HepG2 (cell line): ENCODE measurements around the gene CTDSP1. TPM values are rescaled to one million over a fixed set of nuclear protein-coding genes. Genes with fewer than 3 reads are reported as not detected.
A peak's percentile ranks its signal among the peaks of the same experiment; 100 is the strongest.

ENCODE experiments used
- ETV5 ChIP-seq: IDR thresholded peaks from 2 replicates; pipeline ENCODE4 v1.6.1; 2018; ENCODE audit warnings: missing biosample characterization, missing genetic modification reagents, inconsistent platforms, borderline replicate concordance
- GFI1 ChIP-seq: sonication (generic); formaldehyde crosslinking; IDR thresholded peaks from 2 replicates; pipeline ENCODE4 v1.5.0; 2020; ENCODE audit warnings: missing genetic modification reagents, mild to moderate bottlenecking, borderline replicate concordance
- GZF1 ChIP-seq: sonication (generic); formaldehyde crosslinking; IDR thresholded peaks from 2 replicates; pipeline ENCODE4 v1.5.1; 2020; ENCODE audit warnings: mild to moderate bottlenecking, missing genetic modification reagents
- HIVEP1 ChIP-seq: sonication (generic); formaldehyde crosslinking; IDR thresholded peaks from 2 replicates; pipeline ENCODE4 v1.4.0; 2020; ENCODE audit warnings: mild to moderate bottlenecking, missing genetic modification reagents
- HMGA1 ChIP-seq: sonication (generic); formaldehyde crosslinking; conservative IDR thresholded peaks from 2 replicates; pipeline ENCODE4 v1.4.0; 2020; ENCODE audit warnings: missing genetic modification reagents
- MTF2 ChIP-seq: sonication (generic); formaldehyde crosslinking; IDR thresholded peaks from 2 replicates; pipeline ENCODE4 v1.5.0; 2020; ENCODE audit warnings: missing genetic modification reagents, borderline replicate concordance
- NFYB ChIP-seq: sonication (generic); formaldehyde crosslinking; IDR thresholded peaks from 2 replicates; pipeline ENCODE4 v1.4.0; 2020; ENCODE audit warnings: missing genetic modification reagents
- NRL ChIP-seq: sonication (generic); formaldehyde crosslinking; IDR thresholded peaks from 2 replicates; pipeline ENCODE4 v1.5.0; 2020; ENCODE audit warnings: missing genetic modification reagents, mild to moderate bottlenecking, moderate library complexity, borderline replicate concordance
- POLR2AphosphoS2 ChIP-seq: IDR thresholded peaks from 2 replicates; pipeline ENCODE4 v1.6.1; 2011; ENCODE audit warnings: low read depth, low read length, improper control_type of control experiment
- RBAK ChIP-seq: sonication (generic); formaldehyde crosslinking; IDR thresholded peaks from 2 replicates; pipeline ENCODE4 v1.5.1; 2020; ENCODE audit warnings: mild to moderate bottlenecking, missing genetic modification reagents
- SALL1 ChIP-seq: sonication (generic); formaldehyde crosslinking; IDR thresholded peaks from 2 replicates; pipeline ENCODE4 v1.8.0; 2022; ENCODE audit warnings: mild to moderate bottlenecking, missing genetic modification reagents
- STAT5B ChIP-seq: sonication (generic); formaldehyde crosslinking; IDR thresholded peaks from 2 replicates; pipeline ENCODE4 v1.4.0; 2020; ENCODE audit warnings: missing genetic modification reagents
- TARDBP ChIP-seq: sonication (generic); formaldehyde crosslinking; IDR thresholded peaks from 2 replicates; pipeline ENCODE4 v1.8.0; 2022; ENCODE audit warnings: mild to moderate bottlenecking, missing genetic modification reagents
- TBP ChIP-seq: sonication (generic); formaldehyde crosslinking; IDR thresholded peaks from 2 replicates; pipeline ENCODE4 v1.5.0; 2020; ENCODE audit warnings: missing genetic modification reagents
- TOPORS ChIP-seq: sonication (generic); formaldehyde crosslinking; IDR thresholded peaks from 2 replicates; pipeline ENCODE4 v1.8.0; 2023; ENCODE audit warnings: mild to moderate bottlenecking, missing genetic modification reagents
- WIZ ChIP-seq: sonication (generic); formaldehyde crosslinking; IDR thresholded peaks from 2 replicates; pipeline ENCODE4 v1.5.1; 2020; ENCODE audit warnings: mild to moderate bottlenecking, missing genetic modification reagents
- XBP1 ChIP-seq: sonication (generic); formaldehyde crosslinking; IDR thresholded peaks from 2 replicates; pipeline ENCODE4 v1.5.0; 2020; ENCODE audit warnings: missing genetic modification reagents
- ZMAT3 ChIP-seq: sonication (generic); formaldehyde crosslinking; conservative IDR thresholded peaks from 2 replicates; pipeline ENCODE4 v1.7.0; 2021; ENCODE audit warnings: missing genetic modification reagents
- ZNF124 ChIP-seq: sonication (generic); formaldehyde crosslinking; IDR thresholded peaks from 2 replicates; pipeline ENCODE4 v1.4.0; 2020; ENCODE audit warnings: missing genetic modification reagents
- ZNF138 ChIP-seq: sonication (generic); formaldehyde crosslinking; IDR thresholded peaks from 2 replicates; pipeline ENCODE4 v1.5.0; 2020; ENCODE audit warnings: mild to moderate bottlenecking, low read depth, missing genetic modification reagents
- ZNF17 ChIP-seq: sonication (generic); formaldehyde crosslinking; IDR thresholded peaks from 2 replicates; pipeline ENCODE4 v1.5.0; 2020; ENCODE audit warnings: mild to moderate bottlenecking, missing genetic modification reagents
- ZNF3 ChIP-seq: IDR thresholded peaks from 2 replicates; pipeline ENCODE4 v1.7.0; 2017; ENCODE audit warnings: inconsistent platforms
- ZNF441 ChIP-seq: sonication (generic); formaldehyde crosslinking; IDR thresholded peaks from 2 replicates; pipeline ENCODE4 v1.7.0; 2021; ENCODE audit warnings: missing genetic modification reagents, borderline replicate concordance
- ZNF749 ChIP-seq: sonication (generic); formaldehyde crosslinking; IDR thresholded peaks from 2 replicates; pipeline ENCODE4 v1.8.0; 2022; ENCODE audit warnings: mild to moderate bottlenecking, missing genetic modification reagents, moderate library complexity, borderline replicate concordance
- ZNF816 ChIP-seq: sonication (generic); formaldehyde crosslinking; IDR thresholded peaks from 2 replicates; pipeline ENCODE4 v1.8.0; 2022; ENCODE audit warnings: missing genetic modification reagents, mild to moderate bottlenecking, borderline replicate concordance
- polyA plus RNA-seq, 8 experiments: library from polyadenylated mRNA; depleted of rRNA in 3 of 8; stranded (reverse) in 7 of 8; unstranded in 1 of 8; fragments of >200 nt; fragmentation: Illumina TruSeq in 4 of 8; extraction: Trizol in 4 of 8; gene quantifications; 2 replicates each; pipeline versions ENCODE4 v1.2.1 to v1.2.3, GENCODE V29; 2011 to 2016; ENCODE audit warnings: low read depth in 4 of 8, missing spikeins in 1 of 8, mixed read lengths in 1 of 8; ENCODE audit not compliant: insufficient read depth in 1 of 8
- total RNA-seq, 5 experiments: library from RNA; depleted of rRNA; stranded (reverse); fragments of >200 nt; fragmentation: Illumina TruSeq; extraction: Trizol; gene quantifications; 2 replicates each; pipeline ENCODE4 v1.2.3, GENCODE V29; 2016; ENCODE audit warnings: low read depth in 1 of 5
- TF ChIP-seq, protein P1 (sequence below): sonication (generic); formaldehyde crosslinking; IDR thresholded peaks from 2 replicates; pipeline ENCODE4 v1.4.0; 2020; ENCODE audit warnings: mild to moderate bottlenecking, missing genetic modification reagents
- TF ChIP-seq, protein P2 (sequence below): sonication (generic); formaldehyde crosslinking; IDR thresholded peaks from 2 replicates; pipeline ENCODE4 v1.4.0; 2020; ENCODE audit warnings: low read depth, mild to moderate bottlenecking, missing genetic modification reagents
- TF ChIP-seq, protein P3 (sequence below): sonication (generic); formaldehyde crosslinking; IDR thresholded peaks from 2 replicates; pipeline ENCODE4 v1.4.0; 2020; ENCODE audit warnings: missing genetic modification reagents

Gene CTDSP1
- total and polyA plus RNA-seq, 2 of the 13 experiments (the other 11 are each of a cell fraction or from before 2014, with no cell fraction given) = 91.0 to 268 TPM

DNA sequence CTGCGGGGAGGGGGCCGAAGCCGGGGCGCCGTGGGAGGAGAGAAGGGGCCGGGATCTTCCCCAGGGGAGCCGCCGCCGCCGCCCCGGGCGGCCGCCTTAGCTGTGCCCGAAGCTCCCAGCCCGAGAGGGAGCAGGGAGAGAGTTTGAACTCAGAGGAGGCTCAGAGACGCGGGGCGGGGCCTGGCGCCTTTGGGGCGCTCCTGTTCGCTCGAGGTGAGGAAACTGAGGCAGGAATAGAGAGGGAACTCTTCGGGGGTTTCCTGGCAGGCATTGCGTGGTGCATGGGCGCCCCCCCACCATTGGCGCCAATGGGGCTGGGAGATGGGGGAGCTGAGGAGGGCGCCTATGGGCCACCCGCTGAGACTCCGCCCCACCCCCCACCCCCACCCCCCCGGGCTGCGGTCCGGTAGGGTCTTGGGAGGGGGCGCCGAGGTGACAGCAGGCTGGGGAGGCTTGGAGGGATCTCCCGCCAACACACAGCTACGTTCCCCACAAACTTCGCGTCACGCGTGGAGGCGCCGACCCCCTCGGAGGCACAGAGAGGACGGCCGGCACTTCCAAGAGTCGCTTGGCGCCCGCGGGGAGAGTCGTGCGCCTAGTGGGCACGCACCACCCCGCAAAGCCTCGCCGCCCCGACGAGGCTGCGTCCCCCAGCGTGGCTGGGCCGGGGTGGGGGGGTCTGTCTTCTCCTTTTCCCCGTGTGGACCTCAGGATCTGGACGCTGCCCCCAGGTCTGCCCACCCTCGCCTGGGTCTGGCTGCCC, 680 bp downstream of the CTDSP1 start (continued):
- TF ChIP-seq ZNF749 (peak; percentile 90; the same call in 1 of the 2 replicates), POLR2AphosphoS2 (no peak), HIVEP1 (CRISPR knock-in tag) (peak; percentile 77), GZF1 (CRISPR knock-in tag) (peak; percentile 59), MTF2 (no peak), WIZ (CRISPR knock-in tag) (no peak), SALL1 (CRISPR knock-in tag) (no peak), TARDBP (CRISPR knock-in tag) (no peak), ZMAT3 (CRISPR knock-in tag) (peak; percentile 0; the same call in 1 of the 2 replicates), HMGA1 (CRISPR knock-in tag) (no peak), ZNF138 (CRISPR knock-in tag) (no peak; the same call in 1 of the 2 replicates), RBAK (CRISPR knock-in tag) (no peak), ETV5 (no peak), NFYB (no peak), ZNF124 (CRISPR knock-in tag) (no peak; the same call in 1 of the 2 replicates), ZNF3 (CRISPR knock-in tag) (no peak), GFI1 (no peak), XBP1 (CRISPR knock-in tag) (no peak), ZNF17 (no peak; the same call in 1 of the 2 replicates), ZNF441 (CRISPR knock-in tag) (no peak; the same call in 1 of the 2 replicates), ZNF816 (CRISPR knock-in tag) (no peak; the same call in 1 of the 2 replicates), TBP (CRISPR knock-in tag) (no peak), TOPORS (CRISPR knock-in tag) (peak; percentile 72), STAT5B (CRISPR knock-in tag) (no peak; the same call in 1 of the 2 replicates), NRL (CRISPR knock-in tag) (no peak)
- TF ChIP-seq, protein P1, sequence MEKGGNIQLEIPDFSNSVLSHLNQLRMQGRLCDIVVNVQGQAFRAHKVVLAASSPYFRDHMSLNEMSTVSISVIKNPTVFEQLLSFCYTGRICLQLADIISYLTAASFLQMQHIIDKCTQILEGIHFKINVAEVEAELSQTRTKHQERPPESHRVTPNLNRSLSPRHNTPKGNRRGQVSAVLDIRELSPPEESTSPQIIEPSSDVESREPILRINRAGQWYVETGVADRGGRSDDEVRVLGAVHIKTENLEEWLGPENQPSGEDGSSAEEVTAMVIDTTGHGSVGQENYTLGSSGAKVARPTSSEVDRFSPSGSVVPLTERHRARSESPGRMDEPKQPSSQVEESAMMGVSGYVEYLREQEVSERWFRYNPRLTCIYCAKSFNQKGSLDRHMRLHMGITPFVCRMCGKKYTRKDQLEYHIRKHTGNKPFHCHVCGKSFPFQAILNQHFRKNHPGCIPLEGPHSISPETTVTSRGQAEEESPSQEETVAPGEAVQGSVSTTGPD (CRISPR knock-in tag) = no peak; the same call in 1 of the 2 replicates
- TF ChIP-seq, protein P2, sequence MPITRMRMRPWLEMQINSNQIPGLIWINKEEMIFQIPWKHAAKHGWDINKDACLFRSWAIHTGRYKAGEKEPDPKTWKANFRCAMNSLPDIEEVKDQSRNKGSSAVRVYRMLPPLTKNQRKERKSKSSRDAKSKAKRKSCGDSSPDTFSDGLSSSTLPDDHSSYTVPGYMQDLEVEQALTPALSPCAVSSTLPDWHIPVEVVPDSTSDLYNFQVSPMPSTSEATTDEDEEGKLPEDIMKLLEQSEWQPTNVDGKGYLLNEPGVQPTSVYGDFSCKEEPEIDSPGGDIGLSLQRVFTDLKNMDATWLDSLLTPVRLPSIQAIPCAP (CRISPR knock-in tag) = no peak
- TF ChIP-seq, protein P3, sequence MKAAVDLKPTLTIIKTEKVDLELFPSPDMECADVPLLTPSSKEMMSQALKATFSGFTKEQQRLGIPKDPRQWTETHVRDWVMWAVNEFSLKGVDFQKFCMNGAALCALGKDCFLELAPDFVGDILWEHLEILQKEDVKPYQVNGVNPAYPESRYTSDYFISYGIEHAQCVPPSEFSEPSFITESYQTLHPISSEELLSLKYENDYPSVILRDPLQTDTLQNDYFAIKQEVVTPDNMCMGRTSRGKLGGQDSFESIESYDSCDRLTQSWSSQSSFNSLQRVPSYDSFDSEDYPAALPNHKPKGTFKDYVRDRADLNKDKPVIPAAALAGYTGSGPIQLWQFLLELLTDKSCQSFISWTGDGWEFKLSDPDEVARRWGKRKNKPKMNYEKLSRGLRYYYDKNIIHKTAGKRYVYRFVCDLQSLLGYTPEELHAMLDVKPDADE (CRISPR knock-in tag) = no peak
